WTC11 (cell line): Measurements from ENCODE around the gene GEMIN5. TPM values are rescaled to one million over a fixed set of nuclear protein-coding genes. Genes with fewer than 3 reads are reported as not detected.

Source experiments
- ATAC-seq: fragments of 200-7000 bp; cut with Tn5 transposase; 2 replicates; pipeline ENCODE4 v1.10.0; 2021; ENCODE audit warnings: mild to moderate bottlenecking, moderate library complexity
- CTCF ChIA-PET: fragments of 300-600 bp; sonication (Branson Sonifier 250); formaldehyde crosslinking; loops from one replicate; lab custom pipeline; 2021; ENCODE audit warnings: antibody characterized with exemption; lab: Charles Lee
- POLR2A ChIA-PET: fragments of 350-600 bp; sonication (Branson Sonifier 250); formaldehyde crosslinking; loops from one replicate; lab custom pipeline; 2021; ENCODE audit warnings: antibody characterized with exemption; lab: Charles Lee
- DNase-seq: peaks from one replicate; pipeline ENCODE4 v3.0.0; 2021; ENCODE audit warnings: low spot score
- H3K27ac Mint-ChIP-seq: 2 replicates; pipeline ENCODE4 v1.8.0; 2021; ENCODE audit warnings: mixed read lengths
- H3K27me3 Mint-ChIP-seq: 2 replicates; pipeline ENCODE4 v1.8.0; 2021; ENCODE audit warnings: low read depth, mild to moderate bottlenecking, moderate library complexity, mixed read lengths
- H3K36me3 Mint-ChIP-seq: 2 replicates; pipeline ENCODE4 v1.8.0; 2021; ENCODE audit warnings: mixed read lengths
- H3K4me1 Mint-ChIP-seq: 2 replicates; pipeline ENCODE4 v1.8.0; 2022; ENCODE audit warnings: mixed read lengths
- H3K4me3 Mint-ChIP-seq: 2 replicates; pipeline ENCODE4 v1.8.0; 2021; ENCODE audit warnings: mild to moderate bottlenecking, moderate library complexity, mixed read lengths
- H3K9me3 Mint-ChIP-seq: 2 replicates; pipeline ENCODE4 v1.8.0; 2021; ENCODE audit warnings: mixed read lengths
- E2F4 ChIP-seq: sonication (generic); formaldehyde crosslinking; IDR thresholded peaks from 2 replicates; pipeline ENCODE4 v1.8.1; 2022; ENCODE audit warnings: low read depth, mild to moderate bottlenecking, moderate library complexity, missing genetic modification reagents, borderline replicate concordance
- ELF4 ChIP-seq: sonication (generic); formaldehyde crosslinking; IDR thresholded peaks from 2 replicates; pipeline ENCODE4 v1.8.1; 2022; ENCODE audit warnings: low read depth, mild to moderate bottlenecking, moderate library complexity, missing genetic modification reagents
- FOXJ3 ChIP-seq: sonication (generic); formaldehyde crosslinking; IDR thresholded peaks from 2 replicates; pipeline ENCODE4 v1.9.0; 2021; ENCODE audit warnings: missing genetic modification reagents, mild to moderate bottlenecking, borderline replicate concordance
- FOXK1 ChIP-seq: sonication (generic); formaldehyde crosslinking; IDR thresholded peaks from 2 replicates; pipeline ENCODE4 v1.8.0; 2022; ENCODE audit warnings: mild to moderate bottlenecking, moderate library complexity, missing genetic modification reagents
- FOXP1 ChIP-seq: sonication (generic); formaldehyde crosslinking; IDR thresholded peaks from 2 replicates; pipeline ENCODE4 v1.8.0; 2022; ENCODE audit warnings: missing genetic modification reagents, mild to moderate bottlenecking, moderate library complexity, borderline replicate concordance
- HMGA2 ChIP-seq: fragments of 250-450 bp; sonication (Bioruptor Pico); IDR thresholded peaks from 2 replicates; pipeline ENCODE4 v1.4.0; 2021; ENCODE audit warnings: mild to moderate bottlenecking, moderate library complexity
- HMGXB4 ChIP-seq: sonication (generic); formaldehyde crosslinking; IDR thresholded peaks from 2 replicates; pipeline ENCODE4 v1.8.1; 2023; ENCODE audit warnings: mild to moderate bottlenecking, moderate library complexity, missing genetic modification reagents
- MLX ChIP-seq: sonication (generic); formaldehyde crosslinking; IDR thresholded peaks from 2 replicates; pipeline ENCODE4 v1.8.1; 2023; ENCODE audit warnings: mild to moderate bottlenecking, missing genetic modification reagents, moderate library complexity
- MYBL2 ChIP-seq: sonication (generic); formaldehyde crosslinking; IDR thresholded peaks from 2 replicates; pipeline ENCODE4 v1.8.1; 2023; ENCODE audit warnings: mild to moderate bottlenecking, moderate library complexity, missing genetic modification reagents
- NFE2L1 ChIP-seq: sonication (generic); formaldehyde crosslinking; IDR thresholded peaks from 2 replicates; pipeline ENCODE4 v1.8.1; 2023; ENCODE audit warnings: missing genetic modification reagents
- NFYB ChIP-seq: sonication (generic); formaldehyde crosslinking; conservative IDR thresholded peaks from 2 replicates; pipeline ENCODE4 v1.8.0; 2022; ENCODE audit warnings: low read depth, missing genetic modification reagents
- NR1H2 ChIP-seq: sonication (generic); formaldehyde crosslinking; IDR thresholded peaks from 2 replicates; pipeline ENCODE4 v1.9.0; 2021; ENCODE audit warnings: mild to moderate bottlenecking, moderate library complexity, missing genetic modification reagents
- NR2C2 ChIP-seq: sonication (generic); formaldehyde crosslinking; IDR thresholded peaks from 2 replicates; pipeline ENCODE4 v1.8.0; 2022; ENCODE audit warnings: mild to moderate bottlenecking, missing genetic modification reagents
- TEAD4 ChIP-seq: sonication (generic); formaldehyde crosslinking; IDR thresholded peaks from 2 replicates; pipeline ENCODE4 v1.8.0; 2022; ENCODE audit warnings: mild to moderate bottlenecking, missing genetic modification reagents
- ZBTB43 ChIP-seq: sonication (generic); formaldehyde crosslinking; IDR thresholded peaks from 2 replicates; pipeline ENCODE4 v1.8.1; 2023; ENCODE audit warnings: mild to moderate bottlenecking, missing genetic modification reagents
- ZMAT4 ChIP-seq: fragments of 250-450 bp; sonication (Bioruptor Pico); IDR thresholded peaks from 2 replicates; pipeline ENCODE4 v1.9.0; 2021; ENCODE audit warnings: mild to moderate bottlenecking
- ZNF138 ChIP-seq: sonication (generic); formaldehyde crosslinking; conservative IDR thresholded peaks from 2 replicates; pipeline ENCODE4 v1.8.1; 2022; ENCODE audit warnings: mild to moderate bottlenecking, moderate library complexity, missing genetic modification reagents
- ZNF219 ChIP-seq: sonication (generic); formaldehyde crosslinking; IDR thresholded peaks from 2 replicates; pipeline ENCODE4 v1.8.0; 2023; ENCODE audit warnings: missing genetic modification reagents, mild to moderate bottlenecking, borderline replicate concordance
- ZNF232 ChIP-seq: sonication (generic); formaldehyde crosslinking; IDR thresholded peaks from 2 replicates; pipeline ENCODE4 v1.8.0; 2022; ENCODE audit warnings: mild to moderate bottlenecking, missing genetic modification reagents
- ZNF263 ChIP-seq: sonication (generic); formaldehyde crosslinking; IDR thresholded peaks from 2 replicates; pipeline ENCODE4 v1.8.1; 2022; ENCODE audit warnings: low read depth, mild to moderate bottlenecking, moderate library complexity, missing genetic modification reagents
- ZNF317 ChIP-seq: sonication (generic); formaldehyde crosslinking; IDR thresholded peaks from 2 replicates; pipeline ENCODE4 v1.8.1; 2023; ENCODE audit warnings: low read depth, mild to moderate bottlenecking, moderate library complexity, missing genetic modification reagents, borderline replicate concordance
- ZNF396 ChIP-seq: fragments of 250-450 bp; sonication (Bioruptor Pico); IDR thresholded peaks from 2 replicates; pipeline ENCODE4 v1.8.0; 2021; ENCODE audit warnings: mild to moderate bottlenecking, moderate library complexity, borderline replicate concordance
- ZNF423 ChIP-seq: fragments of 250-450 bp; sonication (Bioruptor Pico); IDR thresholded peaks from 2 replicates; pipeline ENCODE4 v2.1.2; 2022; ENCODE audit warnings: mild to moderate bottlenecking, moderate library complexity
- ZNF532 ChIP-seq: fragments of 250-450 bp; sonication (Bioruptor Pico); IDR thresholded peaks from 2 replicates; pipeline ENCODE4 v1.9.0; 2021; ENCODE audit warnings: mild to moderate bottlenecking, borderline replicate concordance
- total RNA-seq: library from RNA; stranded (reverse); gene quantifications from 3 replicates; pipeline ENCODE4 v1.2.3, GENCODE V29; 2021

Gene GEMIN5
- total RNA-seq, 1 experiment from 2014 or later = 34.8 TPM

- H3K27ac Mint-ChIP-seq = no peak overlapping the region
- H3K27me3 Mint-ChIP-seq = no peaks in the 10 kb centered on the region
- TF ChIP-seq ZNF317 (CRISPR knock-in tag) (no peak), FOXK1 (CRISPR knock-in tag) (no peak), NR2C2 (CRISPR knock-in tag) (no peak), ZMAT4 (CRISPR knock-in tag) (no peak), ZNF396 (no peak), FOXP1 (CRISPR knock-in tag) (no peak), NFE2L1 (CRISPR knock-in tag) (no peak), NFYB (CRISPR knock-in tag) (no peak), ZNF219 (CRISPR knock-in tag) (no peak), ZBTB43 (CRISPR knock-in tag) (no peak), MLX (CRISPR knock-in tag) (no peak), ZNF232 (CRISPR knock-in tag) (no peak), E2F4 (CRISPR knock-in tag) (no peak), MYBL2 (CRISPR knock-in tag) (no peak), TEAD4 (CRISPR knock-in tag) (no peak), ZNF423 (CRISPR knock-in tag) (no peak), ZNF263 (CRISPR knock-in tag) (no peak), ZNF532 (CRISPR knock-in tag) (no peak)
- TF ChIP-seq, all 79 proteins: peak for 0
- no peak overlapping the region for H3K4me3 Mint-ChIP-seq
- ChIA-PET CTCF (interaction anchor here (1.2 kb wide), 1 partner anchor 16 kb away, joined by 3 read pairs; no protein-coding TSS in a partner anchor), POLR2A (no interaction called here)
- H3K4me1 Mint-ChIP-seq = no peaks in the 10 kb centered on the region
- DNase-seq (no peak), ATAC-seq (no peak)
- H3K9me3 Mint-ChIP-seq = no peaks in the 10 kb centered on the region
- peaks cover 20% of the 10 kb centered on the region for H3K36me3 Mint-ChIP-seq
Measured at GRCh38 chr5:154956712-154957111, 18.7 kb upstream of the GEMIN5 start.

- CTCF ChIA-PET = no interaction called here
- H3K4me1 Mint-ChIP-seq = no peaks in the 10 kb centered on the region
- TF ChIP-seq FOXJ3 (CRISPR knock-in tag) (no peak), ELF4 (no peak), HMGA2 (CRISPR knock-in tag) (no peak), NFE2L1 (CRISPR knock-in tag) (no peak), ZNF138 (CRISPR knock-in tag) (no peak), NR1H2 (CRISPR knock-in tag) (no peak), E2F4 (CRISPR knock-in tag) (no peak), HMGXB4 (CRISPR knock-in tag) (no peak)
Measured at GRCh38 chr5:154949781-154950180, 11.8 kb upstream of the GEMIN5 start.

More at GRCh38 chr5:154949781-154950180, 11.8 kb upstream of the GEMIN5 start:
- ATAC-seq (no peak), DNase-seq (no peak)
- H3K27me3 Mint-ChIP-seq = no peaks in the 10 kb centered on the region
- H3K4me3 Mint-ChIP-seq = no peak overlapping the region
- no peaks in the 10 kb centered on the region for H3K9me3 Mint-ChIP-seq
- POLR2A ChIA-PET = no interaction called here
- no peak overlapping the region for H3K27ac Mint-ChIP-seq
- H3K36me3 Mint-ChIP-seq = peaks cover 3% of the 10 kb centered on the region; the same call in 1 of the 2 replicates
